Mucosa of gallbladder (tissue), 1 donor: ENCODE data around the gene HBG1. TPM values are rescaled to one million over a fixed set of nuclear protein-coding genes. Genes with fewer than 3 reads are reported as not detected.
"Not testable (repeated sequence)": the region's sequence is repeated elsewhere in the genome, so short reads cannot be mapped to it uniquely, and the experiment has no call there.

Experiments used
- DNase-seq: peaks from one replicate; pipeline ENCODE4 v3.0.0-alpha.2; 2020; ENCODE audit warnings: low spot score
- total RNA-seq: library from RNA; stranded (reverse); gene quantifications from one replicate; pipeline ENCODE4 v1.2.1, GENCODE V29; 2021
- donor health status: DM: no; HTN: no; CAD: no.

HBG1 gene
- 3.3 TPM for total RNA-seq

- not testable (repeated sequence) for DNase-seq
These were observed at the start of gene HBG1 for GRCh38 chr11:5249807-5250396. HBG1 (minus strand) TSS chr11:5249857; CDS start chr11:5249804, 53 bp downstream.

- no peak for DNase-seq
These were observed 48.8 kb upstream of the HBG1 start for GRCh38 chr11:5298451-5298850.

GRCh38 chr11:5297721-5298323 lies 48.2 kb upstream of the HBG1 start:
- no peak for DNase-seq

- not testable (repeated sequence) for DNase-seq
These were observed 44.8 kb upstream of the HBG1 start for GRCh38 chr11:5294342-5294995.

GRCh38 chr11:5293028-5293427 lies 43.4 kb upstream of the HBG1 start:
- DNase-seq, result no peak

DNA sequence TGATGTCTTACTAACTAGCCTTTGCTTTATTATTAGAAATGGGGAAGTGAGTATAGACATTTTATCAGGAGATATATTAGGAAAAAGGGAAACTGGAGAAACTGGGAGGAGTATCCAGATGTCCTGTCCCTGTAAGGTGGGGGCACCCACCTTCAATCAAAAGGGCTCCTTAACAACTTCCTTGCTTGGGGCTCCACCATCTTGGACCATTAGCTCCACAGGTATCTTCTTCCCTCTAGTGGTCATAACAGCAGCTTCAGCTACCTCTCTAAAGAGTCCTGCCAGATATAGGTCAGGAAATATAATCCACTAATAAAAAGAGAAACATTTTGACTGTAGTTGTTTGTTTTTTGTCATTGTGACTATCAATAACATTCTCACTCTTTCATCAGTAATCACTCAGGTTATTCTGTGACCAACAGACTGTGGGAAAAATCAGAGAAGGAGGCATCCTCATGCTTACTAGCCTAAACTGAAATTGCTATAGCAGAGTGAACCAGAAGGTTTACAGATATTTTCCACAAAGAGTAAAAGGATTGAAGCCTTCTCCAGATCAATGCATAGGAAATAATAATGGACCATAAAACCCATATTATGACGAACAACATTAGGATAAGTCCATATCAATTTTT lies 41.7 kb upstream of the HBG1 start:
- DNase-seq, result no peak

- DNase-seq, result no peak
These were observed 40.4 kb upstream of the HBG1 start for GRCh38 chr11:5290106-5290505.

- DNase-seq, result no peak
These were observed 40.0 kb upstream of the HBG1 start for GRCh38 chr11:5289696-5290095.

DNA sequence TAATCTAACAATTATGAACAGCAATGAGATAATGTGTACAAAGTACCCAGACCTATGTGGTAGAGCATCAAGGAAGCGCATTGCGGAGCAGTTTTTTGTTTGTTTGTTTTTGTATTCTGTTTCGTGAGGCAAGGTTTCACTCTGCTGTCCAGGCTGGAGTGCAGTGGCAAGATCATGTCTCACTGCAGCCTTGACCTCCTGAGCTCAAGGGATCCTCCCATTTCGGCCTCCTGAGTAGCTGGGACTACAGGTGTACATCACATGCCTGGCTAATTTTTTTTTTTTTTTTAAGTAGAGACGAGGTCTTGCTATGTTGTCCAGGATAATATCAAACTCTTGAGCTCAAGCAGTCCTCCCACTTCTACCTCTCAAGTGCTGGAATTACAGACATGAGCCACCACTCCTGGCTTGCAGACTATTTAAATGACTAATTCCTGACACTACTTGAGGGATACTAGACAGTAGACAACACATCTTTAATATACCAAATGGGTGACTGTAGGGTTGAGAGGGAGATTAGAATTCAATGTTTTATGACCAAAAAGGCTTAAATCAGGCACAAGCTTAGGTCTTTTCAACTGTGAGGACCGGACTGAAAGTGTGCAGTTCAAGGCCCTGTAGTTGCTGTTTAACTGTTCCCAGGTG lies 39.4 kb upstream of the HBG1 start:
- DNase-seq, result no peak

- DNase-seq, result no peak
These were observed 38.6 kb upstream of the HBG1 start for GRCh38 chr11:5288108-5288905.

DNA sequence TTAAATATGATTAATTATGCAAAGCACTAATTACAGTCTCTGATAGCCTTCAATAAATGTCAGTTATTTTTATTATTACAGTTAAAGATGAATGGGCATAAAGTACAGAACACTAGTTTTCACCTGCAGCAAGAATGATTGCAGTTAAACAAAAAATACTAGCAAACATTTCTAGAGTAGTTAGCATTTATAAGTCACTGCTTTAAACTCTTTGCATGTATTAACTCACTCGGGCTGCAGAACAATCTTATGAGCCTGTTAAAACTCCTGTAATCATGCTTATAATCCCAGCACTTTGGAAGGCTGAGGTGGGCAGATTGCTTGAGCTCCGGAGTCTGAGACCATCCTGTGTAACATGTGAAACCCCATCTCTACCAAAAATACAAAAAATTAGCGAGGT lies 37.2 kb upstream of the HBG1 start:
- DNase-seq, result no peak

DNA sequence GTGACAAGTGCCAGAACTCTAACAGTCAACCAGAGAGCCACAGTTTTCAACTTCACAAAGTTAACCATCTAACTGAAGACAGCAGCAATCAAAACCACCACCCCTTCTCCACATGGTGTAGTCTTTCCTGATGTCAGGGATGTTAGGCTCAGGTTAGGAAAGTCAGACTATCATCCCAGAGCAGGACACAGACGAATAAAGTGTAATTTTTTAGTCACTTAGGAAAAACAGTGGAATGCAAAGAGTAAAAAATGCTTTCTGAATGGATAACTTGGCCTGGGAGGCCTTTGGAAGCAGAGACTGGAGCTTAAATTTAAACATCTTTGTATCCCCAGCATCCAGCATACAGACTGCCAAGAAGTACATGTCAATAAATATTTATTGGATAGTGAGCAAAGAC lies 36.7 kb upstream of the HBG1 start:
- DNase-seq, result no peak

DNA sequence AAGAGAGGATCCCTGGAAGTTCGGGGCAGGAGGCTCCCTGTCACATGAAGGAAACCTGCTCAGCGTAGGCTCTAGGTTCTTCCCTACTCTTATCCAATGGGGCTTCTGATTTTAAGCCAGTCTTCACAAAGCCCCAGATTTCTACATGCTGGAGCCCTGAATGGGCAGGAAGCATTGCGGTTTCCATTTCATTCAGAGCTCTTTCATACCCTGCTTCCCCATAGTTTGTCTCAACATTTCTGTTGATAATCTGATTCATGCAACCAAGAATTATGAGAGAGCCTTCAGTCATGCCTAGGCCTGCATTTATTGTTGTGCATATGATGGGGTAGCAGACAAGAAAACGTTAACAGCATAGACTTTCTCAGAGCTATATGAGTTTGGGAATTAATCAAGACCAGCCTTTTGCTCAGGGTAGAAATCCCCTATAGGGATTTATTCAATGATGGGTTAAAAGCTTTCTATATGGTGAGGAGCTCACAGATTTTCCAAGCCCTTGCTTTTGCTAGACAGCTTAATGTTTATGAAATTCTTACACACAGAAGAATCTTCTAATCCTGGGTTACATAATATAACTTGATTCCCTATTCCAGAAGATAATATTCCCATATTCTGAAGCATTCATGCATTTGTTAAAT lies 36.2 kb upstream of the HBG1 start:
- no peak for DNase-seq

- no peak for DNase-seq
These were observed 35.0 kb upstream of the HBG1 start for GRCh38 chr11:5284637-5285036.

DNA sequence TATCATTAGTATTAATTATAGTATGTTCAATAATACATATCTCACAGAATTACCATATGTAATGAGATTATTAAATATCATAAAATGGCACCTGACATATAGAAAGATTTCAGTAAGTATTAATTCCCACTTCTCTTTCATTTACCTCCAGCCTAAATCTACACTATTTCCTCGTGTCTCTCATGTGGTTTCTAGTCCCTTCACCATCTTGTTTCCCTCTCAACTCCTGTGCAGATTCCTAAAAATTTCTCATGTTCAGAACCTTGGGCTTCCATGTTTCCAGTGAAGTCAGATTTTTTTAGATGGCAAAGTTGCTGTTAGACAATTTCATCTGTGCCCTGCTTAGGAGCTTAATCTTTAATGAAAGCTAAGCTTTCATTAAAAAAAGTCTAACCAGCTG lies 34.2 kb upstream of the HBG1 start:
- no peak for DNase-seq

GRCh38 chr11:5283086-5283485 lies 33.4 kb upstream of the HBG1 start:
- no peak for DNase-seq

- no peak for DNase-seq
These were observed 33.0 kb upstream of the HBG1 start for GRCh38 chr11:5282628-5283027.

GRCh38 chr11:5281596-5281995 lies 31.9 kb upstream of the HBG1 start:
- DNase-seq, result no peak

- DNase-seq, result peak; percentile 27
These were observed 31.0 kb upstream of the HBG1 start for GRCh38 chr11:5280582-5281102.

- no peak for DNase-seq
These were observed 29.9 kb upstream of the HBG1 start for GRCh38 chr11:5279471-5280090.
